GM12873 (cell line): Measurements from ENCODE around the gene SFXN2.

Experiments used
- TF ChIP-seq, protein P1 (sequence below): IDR thresholded peaks from 2 replicates; pipeline ENCODE4 v1.5.1; 2012; ENCODE audit warnings: low read depth, mild to moderate bottlenecking, moderate library complexity, low read length, control low read depth; ENCODE audit not compliant: insufficient read depth; ENCODE audit errors: missing control alignments

The SFXN2 gene

GRCh38 chr10:102729029-102730026, 14.9 kb downstream of the SFXN2 start:
- TF ChIP-seq, protein P1, sequence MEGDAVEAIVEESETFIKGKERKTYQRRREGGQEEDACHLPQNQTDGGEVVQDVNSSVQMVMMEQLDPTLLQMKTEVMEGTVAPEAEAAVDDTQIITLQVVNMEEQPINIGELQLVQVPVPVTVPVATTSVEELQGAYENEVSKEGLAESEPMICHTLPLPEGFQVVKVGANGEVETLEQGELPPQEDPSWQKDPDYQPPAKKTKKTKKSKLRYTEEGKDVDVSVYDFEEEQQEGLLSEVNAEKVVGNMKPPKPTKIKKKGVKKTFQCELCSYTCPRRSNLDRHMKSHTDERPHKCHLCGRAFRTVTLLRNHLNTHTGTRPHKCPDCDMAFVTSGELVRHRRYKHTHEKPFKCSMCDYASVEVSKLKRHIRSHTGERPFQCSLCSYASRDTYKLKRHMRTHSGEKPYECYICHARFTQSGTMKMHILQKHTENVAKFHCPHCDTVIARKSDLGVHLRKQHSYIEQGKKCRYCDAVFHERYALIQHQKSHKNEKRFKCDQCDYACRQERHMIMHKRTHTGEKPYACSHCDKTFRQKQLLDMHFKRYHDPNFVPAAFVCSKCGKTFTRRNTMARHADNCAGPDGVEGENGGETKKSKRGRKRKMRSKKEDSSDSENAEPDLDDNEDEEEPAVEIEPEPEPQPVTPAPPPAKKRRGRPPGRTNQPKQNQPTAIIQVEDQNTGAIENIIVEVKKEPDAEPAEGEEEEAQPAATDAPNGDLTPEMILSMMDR = peak; percentile 90

DNA sequence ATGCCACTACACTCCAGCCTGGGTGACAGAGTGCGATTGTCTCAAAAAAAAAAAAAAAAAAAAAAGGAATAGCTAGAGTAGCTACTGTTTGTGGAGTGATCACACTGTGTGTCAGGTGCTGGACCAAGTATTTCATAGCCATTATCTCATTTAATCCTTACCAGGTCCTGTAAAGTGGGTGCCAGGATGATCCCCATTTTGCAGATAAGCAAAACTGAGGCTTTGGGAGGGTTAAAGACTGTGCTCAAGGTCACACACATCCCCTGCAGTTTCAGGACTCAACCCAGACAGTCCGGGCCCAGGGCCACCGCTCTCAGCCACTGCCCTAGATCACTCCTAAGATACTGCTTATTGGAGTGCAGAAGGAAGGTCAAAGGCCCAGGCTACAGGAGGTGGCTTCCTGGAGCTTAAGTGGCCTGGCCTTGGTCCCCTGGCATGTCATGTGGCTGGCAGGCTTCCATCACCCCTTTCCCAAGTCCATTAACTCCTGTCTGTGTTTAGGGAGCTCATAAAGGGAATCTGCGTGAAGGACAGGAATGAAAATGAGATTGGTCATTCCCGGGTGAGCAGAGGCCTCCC, 16.9 kb downstream of the SFXN2 start:
- TF ChIP-seq, protein P1 = no peak

- TF ChIP-seq, protein P1 = no peak
These were observed 18.2 kb downstream of the SFXN2 start for GRCh38 chr10:102732661-102733060.

DNA sequence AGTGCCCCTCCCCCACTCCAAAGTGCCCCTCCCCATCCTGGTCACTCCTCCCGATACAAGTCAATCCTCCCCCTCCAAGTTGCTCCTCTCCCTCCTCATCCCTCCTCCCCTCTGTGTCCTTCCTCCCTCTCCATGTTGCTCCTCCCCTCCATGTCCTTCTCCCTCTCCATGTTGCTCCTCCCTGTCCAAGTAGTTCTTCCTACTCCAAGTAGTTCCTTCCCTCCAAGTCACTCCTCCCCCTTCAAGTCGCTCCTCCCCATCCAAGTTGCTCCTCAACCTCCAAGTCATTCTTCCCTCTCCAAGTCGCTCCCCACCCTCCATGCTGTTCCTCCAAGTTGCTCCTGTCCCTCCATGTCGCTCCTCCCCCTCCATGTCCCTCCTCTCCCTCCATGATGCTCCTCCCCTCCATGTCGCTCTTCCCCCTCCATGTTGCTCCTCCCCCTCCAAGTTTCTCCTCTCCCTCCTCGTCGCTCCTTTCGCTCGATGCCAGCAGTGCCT, 20.7 kb downstream of the SFXN2 start:
- TF ChIP-seq, protein P1 = no peak

DNA sequence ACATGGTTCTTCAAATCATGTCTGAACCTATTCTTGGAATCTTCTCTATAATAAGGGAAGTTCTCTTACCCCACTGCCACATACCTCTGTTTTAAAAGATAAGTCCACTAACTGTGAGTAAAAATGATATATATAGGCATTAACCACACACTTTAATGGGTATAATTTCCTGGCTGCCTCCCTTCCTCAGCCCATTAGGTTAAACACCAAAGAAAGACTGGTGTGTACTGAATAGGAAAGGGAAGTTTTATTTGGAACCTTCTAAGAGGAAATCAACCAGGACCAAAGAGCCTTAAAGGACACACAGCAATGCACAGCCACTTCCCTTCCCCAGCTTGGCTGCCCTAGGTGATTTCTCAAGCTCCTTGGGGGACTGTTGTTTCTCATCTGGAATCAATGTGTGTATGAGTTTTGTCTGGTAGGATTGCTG, 24.3 kb downstream of the SFXN2 start:
- TF ChIP-seq, protein P1 = no peak

DNA sequence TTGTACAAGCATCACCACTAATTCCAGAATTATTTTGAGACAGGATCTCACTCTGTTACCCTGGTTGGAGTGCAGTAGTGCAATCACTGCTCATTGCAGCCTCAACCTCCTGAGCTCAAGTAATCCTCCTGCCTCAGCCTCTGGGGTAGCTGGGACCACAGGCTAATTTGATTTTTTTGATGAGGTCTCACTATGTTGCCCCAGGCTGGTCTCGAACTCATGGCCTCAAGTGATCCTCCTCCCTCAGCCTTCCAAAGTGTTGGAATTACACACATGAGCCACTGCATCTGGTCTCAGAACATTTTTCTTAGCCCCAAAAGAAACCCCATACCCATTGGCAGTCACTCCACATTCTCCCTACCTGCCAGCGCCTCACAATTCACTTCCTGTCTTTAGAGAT, 25.8 kb downstream of the SFXN2 start:
- TF ChIP-seq, protein P1 = no peak

DNA sequence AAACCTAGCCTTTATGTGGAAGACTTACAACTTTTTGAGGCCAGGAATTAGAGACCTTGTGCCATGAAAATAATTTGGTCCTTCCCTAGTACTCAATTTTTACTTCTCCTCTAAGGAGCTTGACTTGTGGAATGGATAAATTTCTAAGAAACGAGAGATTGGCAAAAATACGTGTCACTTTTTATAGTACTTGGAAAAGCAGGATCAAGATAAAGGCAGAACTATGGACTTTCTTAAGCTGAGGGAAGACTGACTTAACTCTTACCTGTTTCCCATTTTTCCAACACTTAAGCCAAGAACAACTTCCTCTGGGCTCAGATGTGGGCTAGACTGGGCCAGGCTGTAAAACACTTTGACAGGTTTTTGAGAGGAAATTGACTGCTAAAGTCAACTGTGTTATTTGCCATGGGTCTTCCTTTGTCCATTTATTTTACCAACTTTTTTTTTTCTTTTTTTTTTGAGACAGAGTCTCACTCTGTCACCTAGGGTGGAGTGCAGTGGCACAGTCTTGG, 27.3 kb downstream of the SFXN2 start:
- TF ChIP-seq, protein P1 = no peak
